ENCODE results near the gene SERPINB8.

SERPINB8 gene

DNA sequence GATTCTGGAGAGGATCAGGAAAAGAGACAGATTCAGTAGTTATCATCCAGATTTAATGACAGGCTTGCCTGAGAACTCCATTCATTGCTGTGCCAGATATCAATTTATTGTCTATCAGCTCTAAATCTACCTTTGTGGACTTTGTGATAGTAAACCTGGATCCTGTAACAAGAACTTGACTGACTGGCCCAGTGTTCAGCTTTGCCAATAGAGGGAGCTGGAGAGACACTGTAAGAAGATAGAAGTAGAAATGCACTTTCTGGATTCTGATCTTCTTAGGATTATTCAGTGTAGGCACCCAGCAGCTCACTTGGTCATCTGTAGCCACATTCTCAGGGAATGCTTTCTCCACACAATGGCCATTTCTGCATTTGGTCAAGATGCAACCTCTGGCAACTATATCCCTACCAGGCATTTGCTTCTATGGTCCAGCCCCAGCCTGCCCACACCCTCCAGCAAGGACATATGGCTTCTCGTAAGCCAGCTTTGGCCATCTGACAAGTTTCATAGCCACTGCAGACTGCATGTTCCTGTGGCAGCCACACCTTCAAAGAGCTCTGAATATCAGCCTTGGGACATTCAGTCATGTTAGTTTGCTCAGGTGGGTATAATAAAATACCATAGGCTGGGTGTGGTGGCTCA is 6.1 kb upstream of the SERPINB8 start:
- DNase-seq (ENCODE audit: extremely low read depth in 1 of 2, low read depth in 1 of 2) = peak in 1 of 2 donors; percentile 29

GRCh38 chr18:63964908-63965307 is 5.0 kb upstream of the SERPINB8 start:
- DNase-seq (ENCODE audit: extremely low read depth in 1 of 2, low read depth in 1 of 2) = no peak

GRCh38 chr18:63965716-63966330 is 4.1 kb upstream of the SERPINB8 start:
- DNase-seq (ENCODE audit: extremely low read depth in 1 of 2, low read depth in 1 of 2) = no peak

DNA sequence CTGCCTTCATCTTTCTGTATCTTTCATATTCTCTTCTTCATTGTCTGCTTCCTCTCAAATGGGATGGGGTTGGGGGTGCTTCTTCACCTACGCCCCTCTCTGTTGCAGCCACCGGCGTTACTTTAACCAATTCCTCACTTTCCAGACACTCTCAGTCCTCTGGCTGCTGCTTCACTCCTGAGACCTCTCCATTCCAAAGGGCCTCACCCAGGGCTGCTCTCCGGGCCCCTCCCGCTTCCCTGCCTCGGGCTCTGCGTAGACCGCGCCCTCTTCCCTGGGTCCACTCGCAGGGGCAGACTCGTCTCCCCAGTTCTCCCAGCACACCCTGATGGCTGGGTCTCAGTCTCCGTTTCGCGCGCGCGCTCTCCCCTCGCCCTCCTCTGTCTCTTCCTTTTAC is 926 bp downstream of the SERPINB8 start:
- DNase-seq (ENCODE audit: extremely low read depth in 1 of 2, low read depth in 1 of 2) = no peak

DNA sequence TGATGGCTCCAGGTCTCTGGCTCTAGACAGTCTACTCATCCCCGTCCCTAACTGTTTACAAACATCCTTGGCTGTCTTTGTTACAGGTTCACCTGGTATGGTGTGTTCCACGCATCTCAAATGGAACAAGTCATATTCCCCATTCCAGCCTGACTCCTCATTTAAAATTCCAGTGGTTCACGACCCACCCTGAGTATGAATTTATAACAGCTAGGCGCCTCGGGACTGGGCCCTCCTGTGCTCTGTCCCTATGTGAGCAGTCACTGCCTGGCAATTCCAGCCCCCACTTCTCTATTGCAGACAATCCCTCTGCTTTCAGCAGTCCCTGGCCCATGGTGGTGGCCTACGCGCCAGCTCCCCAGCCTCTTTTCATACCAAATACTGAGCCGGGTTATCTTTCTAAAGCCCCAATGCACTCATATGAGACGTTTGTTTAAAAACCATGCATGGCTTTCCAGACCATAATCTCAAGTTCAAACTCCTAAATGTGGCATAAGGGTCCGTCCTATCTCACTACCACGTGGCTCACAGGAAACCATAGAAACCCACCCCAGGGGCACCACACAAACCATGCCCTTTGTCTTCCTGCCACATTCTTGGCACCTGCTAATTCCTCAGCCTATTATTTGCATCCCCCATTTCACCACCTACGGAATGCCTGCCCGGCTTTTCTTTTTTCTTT is 1.6 kb downstream of the SERPINB8 start:
- DNase-seq (ENCODE audit: extremely low read depth in 1 of 2, low read depth in 1 of 2) = no peak

DNA sequence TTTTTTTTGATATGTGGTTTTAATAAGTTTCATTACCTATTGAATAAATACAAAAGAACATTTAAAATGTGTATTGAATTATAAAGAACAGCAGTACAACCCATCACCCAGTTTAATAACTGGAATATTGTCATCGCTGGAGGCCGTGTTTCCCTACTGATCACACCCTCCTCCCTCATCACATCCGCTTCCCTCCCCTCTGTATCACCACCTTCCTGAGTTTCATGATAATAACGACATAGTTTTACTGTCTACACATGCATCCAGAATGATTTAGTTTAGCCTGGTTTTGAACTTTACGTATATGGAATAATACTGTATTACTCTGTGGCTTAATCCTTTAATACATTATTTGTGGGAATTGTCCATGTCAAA is 2.1 kb downstream of the SERPINB8 start:
- DNase-seq (ENCODE audit: extremely low read depth in 1 of 2, low read depth in 1 of 2) = no peak

- no peak for DNase-seq (ENCODE audit: extremely low read depth in 1 of 2, low read depth in 1 of 2)
These were observed 5.1 kb downstream of the SERPINB8 start for GRCh38 chr18:63974991-63975390.

DNA sequence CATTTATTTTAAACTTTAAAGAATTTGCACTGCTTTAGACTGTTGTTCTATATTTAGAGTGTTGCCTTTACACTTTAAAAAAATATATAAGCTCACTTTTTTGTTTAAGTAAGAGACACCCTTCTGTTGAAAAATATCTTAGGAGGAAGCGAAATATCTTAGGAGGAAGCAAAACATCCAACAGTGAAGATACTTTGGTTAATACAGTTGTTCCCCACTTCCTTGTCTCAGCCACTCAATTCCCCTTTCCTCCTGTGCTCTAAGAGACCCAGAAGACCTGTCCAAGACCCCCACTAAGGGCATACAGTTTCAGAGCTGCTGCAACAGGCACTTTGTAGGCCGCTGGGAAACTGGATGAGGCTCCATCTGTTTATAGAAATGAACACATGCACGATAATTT is 5.7 kb downstream of the SERPINB8 start:
- no peak for DNase-seq (ENCODE audit: extremely low read depth in 1 of 2, low read depth in 1 of 2)

DNA sequence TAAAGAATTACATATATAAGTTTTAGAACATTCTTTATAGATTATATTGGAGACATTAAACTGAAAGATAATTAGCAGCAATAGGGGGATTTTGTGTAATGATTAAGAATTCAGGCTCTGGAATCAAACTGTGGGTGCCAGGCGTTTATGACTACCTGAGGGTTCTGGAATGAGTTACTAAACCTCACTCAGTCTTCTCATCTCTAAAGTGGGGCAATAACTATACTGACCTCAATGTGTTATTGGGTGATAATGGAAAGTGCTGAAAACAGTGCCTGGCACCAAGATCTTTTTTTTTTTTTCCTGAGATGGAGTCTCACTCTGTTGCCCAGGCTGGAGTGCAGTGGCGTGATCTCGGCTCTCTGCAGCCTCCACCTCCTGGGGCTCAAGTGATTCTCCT is 7.2 kb downstream of the SERPINB8 start:
- no peak for DNase-seq (ENCODE audit: extremely low read depth in 1 of 2, low read depth in 1 of 2)

GRCh38 chr18:63979409-63979920 is 9.6 kb downstream of the SERPINB8 start:
- DNase-seq (ENCODE audit: extremely low read depth in 1 of 2, low read depth in 1 of 2) = no peak

DNA sequence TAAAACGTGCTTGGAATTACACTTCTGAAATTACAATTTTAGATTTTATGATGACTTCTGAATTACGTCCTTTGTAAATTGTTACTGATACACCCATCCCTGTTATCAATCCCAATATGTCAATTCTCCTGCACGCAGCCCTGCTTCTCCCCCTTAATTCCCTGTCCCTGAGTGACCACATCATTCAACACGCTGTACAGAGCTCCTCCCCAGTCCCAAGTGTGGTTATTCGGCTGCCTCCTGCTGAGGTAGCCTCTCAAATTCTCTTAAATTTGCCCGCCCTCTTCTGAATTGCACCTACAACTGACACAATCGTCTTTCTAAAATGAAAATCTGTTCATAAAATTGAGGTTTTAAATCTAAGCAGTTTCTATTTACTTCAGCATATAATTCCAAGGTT is 10.1 kb downstream of the SERPINB8 start:
- no peak for DNase-seq (ENCODE audit: extremely low read depth in 1 of 2, low read depth in 1 of 2)

DNA sequence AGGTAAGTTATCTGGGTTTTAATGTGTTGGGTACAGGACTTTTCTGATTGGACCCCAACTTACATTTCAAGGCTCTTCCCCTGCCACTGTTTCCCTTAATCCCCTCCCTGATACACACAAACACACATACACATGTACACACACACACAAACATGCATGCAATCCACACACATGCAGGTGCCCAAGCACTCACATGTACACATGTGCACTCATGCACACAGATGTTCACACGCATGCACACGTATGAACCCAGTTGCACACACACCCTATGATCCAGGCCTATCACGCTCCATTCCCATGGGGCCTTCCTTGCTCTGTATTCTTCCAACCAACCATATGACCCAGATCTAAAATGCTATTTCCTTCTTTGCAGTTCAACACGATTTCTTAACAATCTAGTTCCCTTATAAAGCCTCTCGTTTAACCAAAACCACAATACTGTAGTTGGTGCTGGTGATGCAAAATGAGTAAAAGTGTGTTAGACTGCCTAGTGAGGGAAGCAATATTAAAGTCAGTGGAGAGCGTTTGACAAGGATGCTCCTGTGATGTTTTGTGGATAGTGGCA is 11.1 kb downstream of the SERPINB8 start:
- no peak for DNase-seq (ENCODE audit: extremely low read depth in 1 of 2, low read depth in 1 of 2)

- no peak for DNase-seq (ENCODE audit: extremely low read depth in 1 of 2, low read depth in 1 of 2)
These were observed 11.8 kb downstream of the SERPINB8 start for GRCh38 chr18:63981719-63982118.

GRCh38 chr18:63982361-63982760 is 12.5 kb downstream of the SERPINB8 start:
- DNase-seq (ENCODE audit: extremely low read depth in 1 of 2, low read depth in 1 of 2) = no peak

- DNase-seq (ENCODE audit: extremely low read depth in 1 of 2, low read depth in 1 of 2) = no peak
These were observed 17.0 kb downstream of the SERPINB8 start for GRCh38 chr18:63986885-63987284.

GRCh38 chr18:63987743-63988142 is 17.9 kb downstream of the SERPINB8 start:
- DNase-seq (ENCODE audit: extremely low read depth in 1 of 2, low read depth in 1 of 2) = no peak

DNA sequence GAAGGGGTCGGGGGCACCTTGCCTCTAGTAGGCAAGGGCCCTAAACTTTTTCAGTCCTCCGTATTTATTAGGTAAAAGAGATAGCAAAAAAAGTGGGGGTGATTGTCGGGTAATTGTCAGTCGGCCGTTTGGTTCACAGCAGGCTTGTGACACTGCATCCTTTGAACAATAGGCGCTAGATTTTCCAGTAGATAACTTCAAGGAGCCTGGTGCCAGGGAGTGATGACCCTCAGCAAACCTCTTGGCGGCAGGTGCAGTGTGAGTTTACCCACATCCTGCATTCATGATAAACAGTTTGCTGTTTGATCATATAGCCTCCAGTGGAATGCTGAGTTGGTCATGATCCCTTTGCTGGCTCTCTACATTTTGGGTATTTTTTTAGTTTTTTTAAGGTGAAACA is 22.9 kb downstream of the SERPINB8 start:
- no peak for DNase-seq (ENCODE audit: extremely low read depth in 1 of 2, low read depth in 1 of 2)

GRCh38 chr18:63994783-63995399 is 25.0 kb downstream of the SERPINB8 start:
- no peak for DNase-seq (ENCODE audit: extremely low read depth in 1 of 2, low read depth in 1 of 2)

GRCh38 chr18:63997041-63997440 is 27.2 kb downstream of the SERPINB8 start:
- DNase-seq (ENCODE audit: extremely low read depth in 1 of 2, low read depth in 1 of 2) = no peak

DNA sequence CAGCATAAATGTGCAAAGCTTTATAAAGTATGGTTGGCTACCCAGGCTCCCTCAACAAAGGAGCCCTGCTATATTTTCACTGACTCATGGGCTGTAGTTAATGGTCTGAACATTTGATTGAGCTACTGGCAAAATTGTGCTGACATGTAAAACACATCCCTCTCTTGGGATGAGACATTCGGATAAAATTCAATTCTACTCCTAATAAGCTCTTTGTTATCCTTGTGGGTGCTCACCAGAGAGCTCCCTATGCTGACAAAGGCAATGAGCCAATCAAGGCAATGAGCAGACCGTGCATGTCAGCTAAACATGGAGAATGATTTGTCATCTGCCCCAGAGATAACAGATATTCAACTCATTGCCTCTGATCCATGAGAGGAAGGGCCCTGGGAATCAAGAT is 27.7 kb downstream of the SERPINB8 start:
- DNase-seq (ENCODE audit: extremely low read depth in 1 of 2, low read depth in 1 of 2) = no peak

GRCh38 chr18:63999871-64000270 is 30.0 kb downstream of the SERPINB8 start:
- no peak for DNase-seq (ENCODE audit: extremely low read depth in 1 of 2, low read depth in 1 of 2)

Measured in stimulated activated CD8-positive, alpha-beta memory T cell treated with anti-CD3 and anti-CD28 coated beads, Interleukin-7, amount 100 ng/mL, for 48 hours (primary cell).